ENCODE data around the gene GNA12.
A peak's percentile ranks its signal among the peaks of the same experiment; 100 is the strongest.

Gene GNA12

GRCh38 chr7:2781636-2782035 lies 62.5 kb downstream of the GNA12 start:
- no peak overlapping the region for H3K4me3 ChIP-seq (ENCODE audit: low read length)
- TF ChIP-seq CTCF (conservative IDR thresholded peaks at IDR 0.05; ENCODE audit: low read length): no peak
- DNase-seq (ENCODE audit: low read depth): no peak

GRCh38 chr7:2779051-2779450 lies 65.1 kb downstream of the GNA12 start:
- no peak for DNase-seq (ENCODE audit: low read depth)
- no peak for TF ChIP-seq CTCF (conservative IDR thresholded peaks at IDR 0.05; ENCODE audit: low read length)
- no peak overlapping the region for H3K4me3 ChIP-seq (ENCODE audit: low read length)

- TF ChIP-seq CTCF (conservative IDR thresholded peaks at IDR 0.05; ENCODE audit: low read length): no peak
- H3K4me3 ChIP-seq (ENCODE audit: low read length): no peak overlapping the region
- DNase-seq (ENCODE audit: low read depth): peak; percentile 85
These were observed 66.1 kb downstream of the GNA12 start for GRCh38 chr7:2777898-2778535.

GRCh38 chr7:2776401-2776800 lies 67.7 kb downstream of the GNA12 start:
- DNase-seq (ENCODE audit: low read depth): no peak
- TF ChIP-seq CTCF (conservative IDR thresholded peaks at IDR 0.05; ENCODE audit: low read length): no peak

GRCh38 chr7:2775785-2776184 lies 68.3 kb downstream of the GNA12 start:
- TF ChIP-seq CTCF (conservative IDR thresholded peaks at IDR 0.05; ENCODE audit: low read length): no peak
- DNase-seq (ENCODE audit: low read depth): no peak
- no peak overlapping the region for H3K4me3 ChIP-seq (ENCODE audit: low read length)

More at GRCh38 chr7:2776401-2776800, 67.7 kb downstream of the GNA12 start:
- H3K4me3 ChIP-seq (ENCODE audit: low read length): no peak overlapping the region

GRCh38 chr7:2775376-2775775 lies 68.7 kb downstream of the GNA12 start:
- no peak overlapping the region for H3K4me3 ChIP-seq (ENCODE audit: low read length)
- TF ChIP-seq CTCF (conservative IDR thresholded peaks at IDR 0.05; ENCODE audit: low read length): no peak
- DNase-seq (ENCODE audit: low read depth): no peak

GRCh38 chr7:2774935-2775334 lies 69.2 kb downstream of the GNA12 start:
- TF ChIP-seq CTCF (conservative IDR thresholded peaks at IDR 0.05; ENCODE audit: low read length): no peak
- no peak overlapping the region for H3K4me3 ChIP-seq (ENCODE audit: low read length)
- no peak for DNase-seq (ENCODE audit: low read depth)
